Prostate gland (tissue), 2 donors: ENCODE results near the gene RPTOR. TPM values are rescaled to one million over a fixed set of nuclear protein-coding genes. Genes with fewer than 3 reads are reported as not detected.

Source experiments
- DNase-seq: peaks from one replicate; pipeline ENCODE4 v3.0.0-alpha.2; 2019; ENCODE audit warnings: low spot score
- H3K27ac ChIP-seq, 2 donors: fragments of 200-600 bp; sonication (generic); 2 replicates each; pipeline ENCODE4 v1.5.1; 2017 to 2019
- H3K27me3 ChIP-seq: fragments of 200-600 bp; sonication (generic); replicated peaks from 2 replicates; pipeline ENCODE4 v1.5.1; 2019; ENCODE audit not compliant: insufficient read depth
- H3K36me3 ChIP-seq, 2 donors: fragments of 200-600 bp; sonication (generic); 1 replicate in 1 of 2; 2 replicates in 1 of 2; pipeline versions ENCODE4 v1.5.1 to v1.8.1; 2017 to 2019
- H3K4me1 ChIP-seq: fragments of 200-600 bp; sonication (generic); replicated peaks from 2 replicates; pipeline ENCODE4 v1.5.1; 2019
- H3K4me3 ChIP-seq, 2 donors: fragments of 200-600 bp; sonication (generic); 2 replicates each; pipeline ENCODE4 v1.5.1; 2017 to 2019
- H3K9me3 ChIP-seq: fragments of 200-600 bp; sonication (generic); 2 replicates; pipeline ENCODE4 v1.5.1; 2017
- POLR2A ChIP-seq: fragments of 450-650 bp; IDR thresholded peaks from one replicate; pipeline ENCODE4 v1.6.1; 2016; ENCODE audit warnings: antibody characterized with exemption, mild to moderate bottlenecking
- POLR2AphosphoS5 ChIP-seq: sonication (generic); formaldehyde crosslinking; IDR thresholded peaks from one replicate; pipeline ENCODE4 v1.6.1; 2017; ENCODE audit warnings: antibody characterized with exemption
- WGBS: methylation state at CpG from one replicate; pipeline ENCODE4 v1.1.5; 2018; 5-methylcytosine and 5-hydroxymethylcytosine counted together
- intact Hi-C: fragments of 100-400 bp; cut with DNase I; formaldehyde crosslinking; loops from one replicate; pipeline ENCODE4 v1.14.2; 2022
- total RNA-seq, 2 donors: library from RNA; depleted of rRNA; stranded (reverse); fragments of >200 nt; gene quantifications; one replicate each; pipeline ENCODE4 v1.1.0, GENCODE V29; 2016
- TF ChIP-seq, protein P1 (sequence below), 4 experiments: fragments of 200-600 bp in 2 of 4; fragments of 450-650 bp in 2 of 4; sonication (generic) in 2 of 4; IDR thresholded peaks; 1 replicate in 3 of 4; 2 replicates in 1 of 4; pipeline ENCODE4 v1.5.1; 2016 to 2019; ENCODE audit warnings: antibody characterized with exemption in 4 of 4, mild to moderate bottlenecking in 2 of 4, moderate library complexity in 2 of 4

RPTOR gene
- total RNA-seq, 2 donors from 2014 or later: 30.3 to 62.5 TPM

DNA sequence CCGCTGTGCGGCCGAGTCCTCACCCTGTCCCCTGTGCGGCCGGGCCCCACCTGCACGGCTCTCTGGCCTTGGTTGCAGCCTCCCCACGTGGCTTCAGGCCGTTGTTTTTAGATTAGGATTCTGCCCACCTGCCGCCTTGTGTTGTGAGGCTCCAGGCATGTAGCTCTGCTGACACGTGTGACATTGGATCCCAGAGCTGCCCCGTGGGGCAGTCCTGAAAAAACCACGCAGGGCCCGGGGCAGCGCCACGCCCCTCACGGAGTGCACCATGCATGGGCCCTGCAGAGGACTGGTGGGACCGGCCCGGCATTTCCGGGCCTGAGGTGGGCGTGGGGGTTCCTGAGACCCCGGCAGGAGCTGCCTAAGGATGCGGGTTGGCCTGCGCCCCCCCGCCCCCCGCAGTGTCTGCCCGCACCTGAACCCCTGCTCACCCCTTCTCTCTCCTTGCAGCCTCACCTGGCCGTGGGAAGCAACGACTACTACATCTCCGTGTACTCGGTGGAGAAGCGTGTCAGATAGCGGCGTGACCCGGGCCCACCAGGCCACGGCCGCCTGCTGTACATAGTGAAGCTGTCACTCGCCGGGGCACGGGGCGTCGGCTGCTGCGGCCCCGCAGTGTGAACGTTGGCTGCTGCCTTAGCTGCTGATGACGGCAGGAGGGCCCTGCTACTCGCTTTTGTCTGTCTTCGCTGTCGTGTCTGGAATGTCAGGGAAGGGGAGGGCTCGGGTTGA, 419.3 kb downstream of the RPTOR start:
- WGBS: 90% methylated on average over 46 of the region's 49 CpGs
- H3K4me3 ChIP-seq: no peak overlapping the region
- peaks cover 15% of the 10 kb centered on the region for H3K4me1 ChIP-seq
- DNase-seq: no peak
- no peaks in the 10 kb centered on the region for H3K27me3 ChIP-seq
- no peak overlapping the region for H3K27ac ChIP-seq
- no peak for TF ChIP-seq POLR2A
- H3K36me3 ChIP-seq: no peaks in the 10 kb centered on the region
- no peaks in the 10 kb centered on the region for H3K9me3 ChIP-seq
- intact Hi-C loops: loop anchor here (10.0 kb wide), 1 partner anchor 509 kb away; no protein-coding TSS in a partner anchor

DNA sequence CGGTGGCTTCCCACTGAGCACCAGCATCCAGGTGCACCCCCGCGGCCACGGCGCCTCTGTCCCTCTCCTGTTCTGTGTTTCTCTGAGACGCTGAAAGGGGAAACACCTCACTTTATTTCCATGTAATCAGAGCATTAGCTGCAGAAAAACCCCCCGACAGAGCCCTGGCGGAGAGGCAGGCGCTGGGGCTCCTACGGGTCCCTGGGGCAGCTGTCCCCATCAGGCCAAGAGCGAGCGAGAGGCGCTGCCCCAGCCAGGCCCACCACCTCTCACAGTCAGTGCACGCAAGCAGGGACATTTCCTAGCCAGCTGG, 419.9 kb downstream of the RPTOR start:
- no peak overlapping the region for H3K4me3 ChIP-seq
- TF ChIP-seq POLR2AphosphoS5 (no peak), POLR2A (no peak)
- TF ChIP-seq, protein P1, sequence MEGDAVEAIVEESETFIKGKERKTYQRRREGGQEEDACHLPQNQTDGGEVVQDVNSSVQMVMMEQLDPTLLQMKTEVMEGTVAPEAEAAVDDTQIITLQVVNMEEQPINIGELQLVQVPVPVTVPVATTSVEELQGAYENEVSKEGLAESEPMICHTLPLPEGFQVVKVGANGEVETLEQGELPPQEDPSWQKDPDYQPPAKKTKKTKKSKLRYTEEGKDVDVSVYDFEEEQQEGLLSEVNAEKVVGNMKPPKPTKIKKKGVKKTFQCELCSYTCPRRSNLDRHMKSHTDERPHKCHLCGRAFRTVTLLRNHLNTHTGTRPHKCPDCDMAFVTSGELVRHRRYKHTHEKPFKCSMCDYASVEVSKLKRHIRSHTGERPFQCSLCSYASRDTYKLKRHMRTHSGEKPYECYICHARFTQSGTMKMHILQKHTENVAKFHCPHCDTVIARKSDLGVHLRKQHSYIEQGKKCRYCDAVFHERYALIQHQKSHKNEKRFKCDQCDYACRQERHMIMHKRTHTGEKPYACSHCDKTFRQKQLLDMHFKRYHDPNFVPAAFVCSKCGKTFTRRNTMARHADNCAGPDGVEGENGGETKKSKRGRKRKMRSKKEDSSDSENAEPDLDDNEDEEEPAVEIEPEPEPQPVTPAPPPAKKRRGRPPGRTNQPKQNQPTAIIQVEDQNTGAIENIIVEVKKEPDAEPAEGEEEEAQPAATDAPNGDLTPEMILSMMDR (IDR thresholded peaks at IDR 0.05): no peak
- no peaks in the 10 kb centered on the region for H3K36me3 ChIP-seq
- H3K27ac ChIP-seq: no peak overlapping the region
- intact Hi-C loops: loop anchor here (10.0 kb wide), 1 partner anchor 510 kb away; no protein-coding TSS in a partner anchor
- WGBS: 91% methylated on average over 14 of the region's 14 CpGs
- no peak for DNase-seq
- H3K9me3 ChIP-seq: no peaks in the 10 kb centered on the region
- H3K27me3 ChIP-seq: no peaks in the 10 kb centered on the region
- peaks cover 13% of the 10 kb centered on the region for H3K4me1 ChIP-seq

DNA sequence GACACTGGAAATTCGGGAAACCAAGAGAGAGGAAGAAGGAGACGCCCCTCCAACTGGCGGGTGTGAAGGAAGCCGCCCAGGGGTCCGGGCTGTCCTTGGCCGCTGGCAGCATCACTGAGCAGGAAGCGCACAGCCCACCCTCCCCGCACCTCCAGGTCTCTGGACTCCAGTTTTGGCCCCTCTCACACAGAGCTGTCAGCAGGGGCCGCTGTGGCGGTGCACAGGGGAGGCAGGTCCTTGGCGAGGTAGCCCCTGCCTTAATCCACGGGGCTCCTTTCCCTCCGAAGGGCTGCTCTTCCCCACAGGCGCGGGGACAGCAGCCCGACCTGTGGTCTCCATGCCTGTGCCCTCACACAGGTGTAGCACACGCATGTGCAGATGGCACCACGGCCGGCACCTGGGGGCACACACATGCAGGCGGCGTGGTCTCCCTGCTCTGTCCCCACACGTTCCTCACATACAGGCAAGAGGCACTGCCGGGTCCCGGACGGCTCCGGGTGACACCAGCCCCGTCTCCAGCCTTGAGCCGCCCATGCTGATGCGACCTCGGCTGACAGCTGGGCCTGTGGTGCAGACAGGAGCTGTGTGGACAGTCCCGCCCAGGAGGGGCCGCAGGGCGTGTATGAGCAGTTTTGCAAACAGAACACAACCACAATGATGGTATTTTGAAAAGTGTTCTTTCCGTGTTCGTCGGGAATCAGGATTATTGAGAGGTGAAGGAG, 420.4 kb downstream of the RPTOR start:
- Histone ChIP-seq H3K9me3 (no peaks in the 10 kb centered on the region), H3K27me3 (no peaks in the 10 kb centered on the region), H3K27ac (no peak overlapping the region), H3K36me3 (no peaks in the 10 kb centered on the region), H3K4me3 (no peak overlapping the region), H3K4me1 (peaks cover 11% of the 10 kb centered on the region)
- WGBS: 91% methylated on average over 36 of the region's 36 CpGs
- TF ChIP-seq, protein P1 (IDR thresholded peaks at IDR 0.05): no peak
- TF ChIP-seq POLR2AphosphoS5 (no peak), POLR2A (no peak)
- intact Hi-C loops: loop anchor here (10.0 kb wide), 1 partner anchor 510 kb away; no protein-coding TSS in a partner anchor
- DNase-seq: no peak

DNA sequence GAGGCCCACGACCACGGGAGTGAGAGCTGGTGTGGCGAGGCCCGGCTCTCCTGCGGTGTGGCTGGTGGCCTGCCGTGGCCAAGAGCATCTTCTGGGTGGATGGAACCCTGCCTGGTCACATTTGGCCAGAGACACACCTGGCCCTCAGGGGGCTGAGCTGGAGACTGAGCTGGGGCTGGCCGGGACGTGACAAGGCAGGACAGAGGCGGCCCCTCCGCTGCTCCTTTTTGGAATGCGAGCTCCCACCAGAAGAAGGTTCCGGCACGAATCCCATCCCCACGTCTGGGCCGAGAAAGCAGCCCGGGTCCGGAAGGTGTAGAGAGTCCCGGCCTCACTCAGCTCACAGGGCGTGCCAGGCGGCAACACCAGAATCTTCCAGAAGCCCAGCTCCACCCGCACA, 421.0 kb downstream of the RPTOR start:
- WGBS: 89% methylated on average over 21 of the region's 21 CpGs
- intact Hi-C loops: loop anchor here (10.0 kb wide), 1 partner anchor 511 kb away; no protein-coding TSS in a partner anchor

DNA sequence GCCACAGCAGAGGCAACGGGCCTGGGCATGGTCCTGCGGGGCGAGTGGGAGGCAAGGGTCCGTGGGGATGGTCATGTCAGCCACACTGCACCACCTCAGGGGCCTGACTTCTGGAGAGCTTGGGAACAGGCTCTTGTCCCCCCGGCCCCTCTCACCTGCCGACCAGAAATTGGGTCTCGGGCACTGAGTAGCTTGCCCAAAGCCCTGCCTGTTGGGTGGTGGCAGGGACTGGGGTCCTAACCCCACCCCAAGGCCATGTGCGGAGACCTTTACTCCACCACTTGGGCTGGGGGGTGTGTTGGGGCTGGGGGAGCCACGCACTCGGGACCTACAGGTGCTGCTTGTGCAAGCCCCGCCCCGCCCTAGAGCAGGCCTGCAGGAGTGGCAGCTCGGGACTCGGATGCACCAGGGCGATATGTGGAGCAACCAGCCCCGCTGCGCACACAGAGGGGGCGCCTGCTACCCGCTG, 422.8 kb downstream of the RPTOR start:
- H3K4me1 ChIP-seq: peaks cover 6% of the 10 kb centered on the region
- H3K36me3 ChIP-seq: no peaks in the 10 kb centered on the region
- TF ChIP-seq, protein P1 (IDR thresholded peaks at IDR 0.05): no peak
- TF ChIP-seq POLR2A: no peak
- no peak for TF ChIP-seq POLR2AphosphoS5
- H3K4me3 ChIP-seq: no peak overlapping the region
- DNase-seq: no peak
- H3K27me3 ChIP-seq: peaks cover 10% of the 10 kb centered on the region
- WGBS: 85% methylated on average over 19 of the region's 19 CpGs
- intact Hi-C loops: loop anchor here (10.0 kb wide), 1 partner anchor 513 kb away; no protein-coding TSS in a partner anchor
- H3K27ac ChIP-seq: no peak overlapping the region
- no peaks in the 10 kb centered on the region for H3K9me3 ChIP-seq

More for the DNA sequence above, 421.0 kb downstream of the RPTOR start:
- Histone ChIP-seq H3K27me3 (no peaks in the 10 kb centered on the region), H3K36me3 (no peaks in the 10 kb centered on the region), H3K27ac (no peak overlapping the region), H3K4me3 (no peak overlapping the region), H3K9me3 (no peaks in the 10 kb centered on the region), H3K4me1 (peaks cover 8% of the 10 kb centered on the region)
- no peak for DNase-seq
- TF ChIP-seq, protein P1 (IDR thresholded peaks at IDR 0.05): no peak
- TF ChIP-seq POLR2A (no peak), POLR2AphosphoS5 (no peak)
